ENCODE results near the gene CDHR5.

DNA sequence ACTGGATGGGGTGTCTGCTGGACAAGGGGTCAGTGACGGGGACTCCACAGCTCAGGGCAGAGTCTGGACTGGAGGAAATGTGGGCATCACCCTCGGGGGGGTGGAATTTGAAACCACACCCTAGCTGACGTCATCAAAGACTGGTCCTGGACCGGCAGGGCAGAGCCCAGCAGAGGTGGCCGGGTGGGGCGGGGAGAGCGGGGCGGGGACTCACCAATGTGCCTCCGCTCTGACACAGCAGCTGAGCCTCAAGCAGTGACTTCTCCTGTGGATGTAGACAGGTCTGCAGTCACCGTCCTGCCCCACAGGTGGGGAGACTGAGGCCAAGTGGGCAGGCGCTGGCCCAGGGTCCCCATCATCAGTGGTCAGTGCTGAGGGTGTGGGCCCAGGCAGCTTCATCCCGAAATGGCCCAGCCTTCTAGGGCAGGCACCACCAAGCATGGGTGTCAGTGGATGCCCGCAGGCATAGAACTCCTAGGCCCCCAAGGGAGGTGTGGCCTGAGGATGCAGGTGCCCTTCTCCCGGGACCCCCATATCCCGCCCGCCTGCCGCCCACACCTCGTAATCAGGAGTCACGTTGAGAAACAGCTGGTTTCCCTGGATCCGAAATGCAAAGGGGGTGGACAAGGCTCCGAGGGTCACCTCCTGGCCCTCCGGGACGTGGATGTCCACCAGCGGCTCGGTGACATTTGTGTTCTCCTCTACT, 603 bp downstream of the CDHR5 start:
- TF ChIP-seq SMC3 (IDR thresholded peaks at IDR 0.05; ENCODE audit: low read depth, low read length) (no peak), CTCF (conservative IDR thresholded peaks at IDR 0.05; ENCODE audit: low read depth, low read length) (no peak), RAD21 (IDR thresholded peaks at IDR 0.05; ENCODE audit: low read length) (no peak), MXI1 (IDR thresholded peaks at IDR 0.05; ENCODE audit: borderline replicate concordance, low read depth, low read length) (no peak)

Data from IMR-90 (cell line).